Choroid plexus epithelial cell (primary cell): Measurements from ENCODE around the gene AOC1.
"Not testable (repeated sequence)": the region's sequence is repeated elsewhere in the genome, so short reads cannot be mapped to it uniquely, and the experiment has no call there.

Source experiments
- DNase-seq: peaks from one replicate; pipeline ENCODE4 v3.0.0-alpha.2; 2010; ENCODE audit warnings: low read depth
- H3K4me3 ChIP-seq: 2 replicates; pipeline ENCODE4 v1.5.1; 2011; ENCODE audit warnings: low read depth, mild to moderate bottlenecking, control low read depth, low read length, moderate library complexity
- CTCF ChIP-seq: conservative IDR thresholded peaks from 2 replicates; pipeline ENCODE4 v1.5.1; 2011; ENCODE audit warnings: low read depth, mild to moderate bottlenecking, control low read depth, inconsistent platforms, low read length, moderate library complexity

AOC1 gene

GRCh38 chr7:150902078-150903033 lies 50.0 kb downstream of the AOC1 start:
- H3K4me3 ChIP-seq = no peak overlapping the region
- TF ChIP-seq CTCF = no peak
- no peak for DNase-seq

GRCh38 chr7:150903606-150904005 lies 51.3 kb downstream of the AOC1 start:
- peak; percentile 3 for DNase-seq

GRCh38 chr7:150904011-150904909 lies 51.9 kb downstream of the AOC1 start:
- no peak overlapping the region for H3K4me3 ChIP-seq
- no peak for DNase-seq
- TF ChIP-seq CTCF = no peak

More at GRCh38 chr7:150903606-150904005, 51.3 kb downstream of the AOC1 start:
- no peak for TF ChIP-seq CTCF
- H3K4me3 ChIP-seq = no peak overlapping the region

GRCh38 chr7:150908173-150908572 lies 55.9 kb downstream of the AOC1 start:
- H3K4me3 ChIP-seq = no peak overlapping the region
- no peak for TF ChIP-seq CTCF
- no peak for DNase-seq

- no peak overlapping the region for H3K4me3 ChIP-seq
- DNase-seq = no peak
- no peak for TF ChIP-seq CTCF
Measured at GRCh38 chr7:150909200-150909995, 57.1 kb downstream of the AOC1 start.

- not testable (repeated sequence) for DNase-seq, H3K4me3 ChIP-seq
Measured at GRCh38 chr7:150910305-150910995, 58.1 kb downstream of the AOC1 start.
